Measurements from ENCODE around the gene PDGFD.

Gene PDGFD

GRCh38 chr11:104093426-104094280 is 70.3 kb downstream of the PDGFD start:
- no peak for DNase-seq (ENCODE audit: low read depth)

GRCh38 chr11:104092744-104093143 is 71.2 kb downstream of the PDGFD start:
- DNase-seq (ENCODE audit: low read depth) = no peak

GRCh38 chr11:104091281-104092096 is 72.5 kb downstream of the PDGFD start:
- DNase-seq (ENCODE audit: low read depth) = no peak

- DNase-seq (ENCODE audit: low read depth) = no peak
These were observed 73.2 kb downstream of the PDGFD start for GRCh38 chr11:104090767-104091166.

- no peak for DNase-seq (ENCODE audit: low read depth)
These were observed 74.5 kb downstream of the PDGFD start for GRCh38 chr11:104089481-104089880.

- DNase-seq (ENCODE audit: low read depth) = no peak
These were observed 77.3 kb downstream of the PDGFD start for GRCh38 chr11:104086621-104087020.

- no peak for DNase-seq (ENCODE audit: low read depth)
These were observed 85.0 kb downstream of the PDGFD start for GRCh38 chr11:104078995-104079394.

GRCh38 chr11:104078245-104078644 is 85.7 kb downstream of the PDGFD start:
- DNase-seq (ENCODE audit: low read depth) = no peak

- DNase-seq (ENCODE audit: low read depth) = no peak
These were observed 87.5 kb downstream of the PDGFD start for GRCh38 chr11:104076455-104076854.

GRCh38 chr11:104075706-104076105 is 88.2 kb downstream of the PDGFD start:
- no peak for DNase-seq (ENCODE audit: low read depth)

- no peak for DNase-seq (ENCODE audit: low read depth)
These were observed 88.9 kb downstream of the PDGFD start for GRCh38 chr11:104075091-104075490.

- no peak for DNase-seq (ENCODE audit: low read depth)
These were observed 89.8 kb downstream of the PDGFD start for GRCh38 chr11:104073950-104074705.

- no peak for DNase-seq (ENCODE audit: low read depth)
These were observed 96.4 kb downstream of the PDGFD start for GRCh38 chr11:104067534-104067933.

- no peak for DNase-seq (ENCODE audit: low read depth)
These were observed 99.8 kb downstream of the PDGFD start for GRCh38 chr11:104064034-104064630.

- no peak for DNase-seq (ENCODE audit: low read depth)
These were observed 102.0 kb downstream of the PDGFD start for GRCh38 chr11:104061853-104062521.

- no peak for DNase-seq (ENCODE audit: low read depth)
These were observed 103.1 kb downstream of the PDGFD start for GRCh38 chr11:104060820-104061219.

- DNase-seq (ENCODE audit: low read depth) = no peak
These were observed 103.7 kb downstream of the PDGFD start for GRCh38 chr11:104060004-104060794.

GRCh38 chr11:104058680-104059079 is 105.3 kb downstream of the PDGFD start:
- no peak for DNase-seq (ENCODE audit: low read depth)

- DNase-seq (ENCODE audit: low read depth) = no peak
These were observed 106.0 kb downstream of the PDGFD start for GRCh38 chr11:104057908-104058307.

- DNase-seq (ENCODE audit: low read depth) = no peak
These were observed 108.4 kb downstream of the PDGFD start for GRCh38 chr11:104055596-104055995.
